Ovary (tissue), 9 donors: ENCODE data around the gene POLN. TPM values are rescaled to one million over a fixed set of nuclear protein-coding genes. Genes with fewer than 3 reads are reported as not detected.
A peak's percentile ranks its signal among the peaks of the same experiment; 100 is the strongest.

ENCODE experiments used
- DNase-seq, 5 donors: peaks; one replicate each; pipeline ENCODE4 v3.0.0-alpha.2; 2019 to 2020
- H3K27ac ChIP-seq, 2 donors: fragments of 200-600 bp; one replicate each; pipeline versions ENCODE4 v1.5.1 to v1.8.0; 2019 to 2022
- H3K27me3 ChIP-seq: fragments of 200-600 bp; one replicate; pipeline ENCODE4 v1.8.0; 2022
- H3K36me3 ChIP-seq: fragments of 200-600 bp; sonication (generic); one replicate; pipeline ENCODE4 v1.5.1; 2019
- H3K4me1 ChIP-seq: one replicate; pipeline ENCODE4 v1.8.1; 2013; ENCODE audit warnings: mild to moderate bottlenecking, moderate library complexity; ENCODE audit not compliant: insufficient read depth
- H3K4me3 ChIP-seq: fragments of 200-600 bp; sonication (generic); one replicate; pipeline ENCODE4 v1.5.1; 2017
- H3K9me3 ChIP-seq, 2 donors: fragments of 200-600 bp in 1 of 2; sonication (generic) in 1 of 2; one replicate each; pipeline versions ENCODE4 v1.5.1 to v1.8.1; 2013 to 2019; ENCODE audit warnings: mild to moderate bottlenecking in 1 of 2, moderate library complexity in 1 of 2
- EP300 ChIP-seq: sonication (generic); formaldehyde crosslinking; IDR thresholded peaks from one replicate; pipeline ENCODE4 v1.6.1; 2017; ENCODE audit warnings: antibody characterized with exemption
- POLR2A ChIP-seq: fragments of 450-650 bp; IDR thresholded peaks from one replicate; pipeline ENCODE4 v1.6.1; 2017; ENCODE audit warnings: antibody characterized with exemption, mild to moderate bottlenecking, moderate library complexity
- WGBS, 3 donors: extraction: QIAGEN DNeasy Blood & Tissue Kit in 1 of 3; methylation state at CpG; one replicate each; pipeline versions ENCODE4 v1.1.5 to v1.1.7; 2013 to 2017; 5-methylcytosine and 5-hydroxymethylcytosine counted together
- intact Hi-C, 4 donors: fragments of 100-400 bp; cut with DNase I; formaldehyde crosslinking; loops; one replicate each; pipeline versions ENCODE4 v1.11.0 to v1.15.1; 2022 to 2023
- polyA plus RNA-seq, 2 donors: library from polyadenylated mRNA; stranded (reverse); fragments of 200-250 nt in 1 of 2; fragments of 350-450 nt in 1 of 2; fragmentation: Illumina TruSeq in 1 of 2; extraction: RNeasy Lipid Tissue Mini Kit (QIAGEN cat#74804) in 1 of 2; gene quantifications; one replicate each; pipeline ENCODE4 v1.2.3, GENCODE V29; 2013 to 2014
- total RNA-seq, 7 donors: library from RNA; depleted of rRNA in 2 of 7; stranded (reverse); fragments of >200 nt in 2 of 7; fragmentation: NEBNext Ultra II Directional in 3 of 7; extraction: Animal tissue kit (Norgen Biotek cat#: 25700) in 3 of 7; gene quantifications; one replicate each; pipeline versions ENCODE4 v1.1.0 to v1.2.4, GENCODE V29; 2016 to 2023
- TF ChIP-seq, protein P1 (sequence below), 3 donors: fragments of 450-650 bp in 2 of 3; fragments of 200-600 bp in 1 of 3; IDR thresholded peaks; one replicate each; pipeline versions ENCODE4 v1.5.1 to v1.8.0; 2016 to 2022; ENCODE audit warnings: antibody characterized with exemption in 3 of 3, mild to moderate bottlenecking in 1 of 3
- donor health status: DM: no; HTN: no; CAD: no; lungs with moderate emphysema.
- donor health status: DM: no; HTN: no; CAD: no.
- donor health status: Bipolar disorder and iron deficiency.
- donor health status: DM: yes; HTN: yes; CAD: no.
- donor health status: DM: no; HTN: no; CAD: no.
- donor health status: DM: yes; HTN: yes; CAD: no.

The POLN gene
- total and polyA plus RNA-seq, 9 donors = 0.95 to 11.4 (median 3.1) TPM

DNA sequence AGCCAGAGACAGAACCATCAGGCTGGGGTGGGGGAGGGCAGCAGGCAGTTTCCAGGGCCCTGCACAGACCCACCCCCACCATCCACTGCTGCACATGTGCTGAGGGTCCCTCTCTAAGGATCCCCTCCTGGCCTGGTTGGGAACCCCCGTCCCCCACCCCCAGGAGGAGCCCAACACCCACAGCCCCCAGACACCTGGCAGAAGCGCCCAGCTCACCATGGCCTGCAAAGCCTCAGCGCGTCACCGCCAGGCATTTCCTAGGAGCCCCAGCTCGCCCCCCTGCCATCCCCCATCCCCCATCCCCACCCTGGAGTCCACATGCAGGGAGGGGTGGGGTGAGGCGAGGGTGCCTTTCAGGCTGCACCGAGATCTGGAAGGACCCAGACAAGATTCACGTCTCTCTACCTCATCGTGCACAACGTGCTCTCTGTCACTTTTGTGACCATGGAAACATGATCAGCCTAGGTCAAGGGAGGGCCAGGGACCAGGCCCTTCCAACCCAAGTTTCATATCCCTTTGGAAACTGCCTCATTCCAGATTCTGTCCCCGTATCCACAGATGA, 10.7 kb upstream of the POLN start:
- 84 to 86% (median 86%) methylated on average over 11 to 12 of the region's 12 CpGs for WGBS, 3 donors
- intact Hi-C loops = loop anchor here in 1 of 4 donors (10.0 kb wide), 1 partner anchor 282 kb away; the partner anchor contains the start of gene FAM193A
- TF ChIP-seq, protein P1, sequence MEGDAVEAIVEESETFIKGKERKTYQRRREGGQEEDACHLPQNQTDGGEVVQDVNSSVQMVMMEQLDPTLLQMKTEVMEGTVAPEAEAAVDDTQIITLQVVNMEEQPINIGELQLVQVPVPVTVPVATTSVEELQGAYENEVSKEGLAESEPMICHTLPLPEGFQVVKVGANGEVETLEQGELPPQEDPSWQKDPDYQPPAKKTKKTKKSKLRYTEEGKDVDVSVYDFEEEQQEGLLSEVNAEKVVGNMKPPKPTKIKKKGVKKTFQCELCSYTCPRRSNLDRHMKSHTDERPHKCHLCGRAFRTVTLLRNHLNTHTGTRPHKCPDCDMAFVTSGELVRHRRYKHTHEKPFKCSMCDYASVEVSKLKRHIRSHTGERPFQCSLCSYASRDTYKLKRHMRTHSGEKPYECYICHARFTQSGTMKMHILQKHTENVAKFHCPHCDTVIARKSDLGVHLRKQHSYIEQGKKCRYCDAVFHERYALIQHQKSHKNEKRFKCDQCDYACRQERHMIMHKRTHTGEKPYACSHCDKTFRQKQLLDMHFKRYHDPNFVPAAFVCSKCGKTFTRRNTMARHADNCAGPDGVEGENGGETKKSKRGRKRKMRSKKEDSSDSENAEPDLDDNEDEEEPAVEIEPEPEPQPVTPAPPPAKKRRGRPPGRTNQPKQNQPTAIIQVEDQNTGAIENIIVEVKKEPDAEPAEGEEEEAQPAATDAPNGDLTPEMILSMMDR (IDR thresholded peaks at IDR 0.05) = no peak
- no peak for TF ChIP-seq EP300
- no peak for TF ChIP-seq POLR2A
- no peak overlapping the region for H3K4me3 ChIP-seq
- no peaks in the 10 kb centered on the region for H3K27me3 ChIP-seq
- H3K4me1 ChIP-seq = peaks cover 16% of the 10 kb centered on the region
- peak in 1 of 5 donors; percentile 6 for DNase-seq
- no peaks in the 10 kb centered on the region for H3K9me3 ChIP-seq
- H3K36me3 ChIP-seq = no peaks in the 10 kb centered on the region
- no peak overlapping the region for H3K27ac ChIP-seq

DNA sequence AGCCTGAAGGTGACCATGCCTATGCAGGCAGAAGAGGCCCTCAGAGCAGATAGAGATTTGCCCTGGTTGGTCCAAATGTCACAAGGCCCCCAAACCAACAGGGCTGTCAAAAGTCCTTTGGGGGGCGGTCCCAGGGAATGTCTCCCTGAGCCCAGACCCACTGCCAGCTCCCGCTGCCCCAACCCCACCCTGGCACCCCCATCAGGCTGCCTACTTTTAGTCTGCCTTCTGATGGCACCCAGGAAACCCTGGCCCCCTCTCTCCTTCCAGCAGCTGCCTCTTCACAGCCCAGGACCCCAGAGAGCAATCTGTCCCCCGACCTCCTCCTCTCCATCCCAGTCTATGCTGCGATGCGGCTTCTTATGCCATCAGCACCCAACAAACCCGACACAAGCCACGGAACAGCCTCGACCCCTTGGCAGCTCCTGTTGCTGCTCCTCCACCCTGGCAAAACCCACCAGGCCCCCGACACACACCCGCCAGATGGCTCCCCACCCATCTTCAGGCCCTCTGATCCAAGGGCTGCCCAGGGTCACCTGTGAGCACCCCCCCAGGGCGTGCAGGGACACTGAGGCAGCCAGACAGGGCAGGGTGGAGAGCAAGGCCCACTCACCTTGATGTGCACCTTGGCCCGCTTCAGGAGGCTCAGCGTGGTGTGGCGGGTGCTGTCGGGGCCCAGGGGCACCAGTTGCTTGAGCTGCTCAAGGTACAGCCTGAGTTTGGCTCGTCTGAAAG, 10.0 kb upstream of the POLN start:
- peak in 3 of 5 donors; percentile 14 to 30 (median 20) for DNase-seq
- H3K9me3 ChIP-seq = no peaks in the 10 kb centered on the region
- H3K4me1 ChIP-seq = peaks cover 14% of the 10 kb centered on the region
- no peaks in the 10 kb centered on the region for H3K36me3 ChIP-seq
- intact Hi-C loops = loop anchor here in 1 of 4 donors (10.0 kb wide), 1 partner anchor 283 kb away; the partner anchor contains the start of gene FAM193A
- no peaks in the 10 kb centered on the region for H3K27me3 ChIP-seq
- no peak overlapping the region for H3K27ac ChIP-seq
- TF ChIP-seq EP300 (no peak), POLR2A (no peak)
- TF ChIP-seq, protein P1 (IDR thresholded peaks at IDR 0.05) = no peak
- WGBS, 3 donors = 91 to 94% (median 92%) methylated on average over 11 to 16 of the region's 16 CpGs
- no peak overlapping the region for H3K4me3 ChIP-seq

DNA sequence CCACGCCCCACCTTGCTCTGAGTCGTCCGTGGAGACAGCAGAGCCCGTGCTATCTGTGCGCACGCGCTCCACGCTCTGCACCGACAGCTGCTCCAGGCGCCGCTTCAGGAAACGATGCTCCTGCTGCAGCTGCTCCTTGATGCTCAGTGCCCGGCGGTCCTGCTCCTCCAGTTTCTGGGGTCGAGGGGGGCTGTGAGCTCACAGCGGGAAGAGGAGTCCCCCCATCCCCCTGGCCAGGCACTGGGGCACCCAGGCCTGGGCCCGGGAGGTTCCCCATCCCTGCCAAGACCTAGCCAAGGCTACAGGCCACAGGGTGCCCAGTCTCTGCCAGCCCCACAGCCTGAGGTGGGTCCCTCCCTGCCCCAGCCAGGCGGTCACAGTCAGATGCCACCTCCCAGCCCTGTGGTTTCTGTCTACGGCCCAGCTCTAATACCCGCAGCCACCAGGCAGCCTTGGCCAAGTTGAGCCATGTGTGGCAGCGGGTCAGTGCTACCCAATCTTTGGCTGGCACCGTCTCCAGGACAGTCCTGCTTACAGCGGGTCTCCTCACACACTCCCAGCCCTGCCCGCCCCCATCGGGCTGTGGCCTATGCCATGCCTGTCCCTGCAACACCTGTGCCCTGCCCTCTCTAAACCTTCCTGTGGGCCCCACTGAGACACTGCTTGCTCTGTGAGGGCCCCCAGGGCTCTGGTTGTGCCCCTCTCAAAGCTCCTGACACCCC, 9.3 kb upstream of the POLN start:
- TF ChIP-seq, protein P1 (IDR thresholded peaks at IDR 0.05) = no peak
- no peak for TF ChIP-seq EP300
- no peak for TF ChIP-seq POLR2A
- H3K27me3 ChIP-seq = no peaks in the 10 kb centered on the region
- peak in 2 of 5 donors; percentile 7 to 17 for DNase-seq
- no peak overlapping the region for H3K4me3 ChIP-seq
- 83 to 90% (median 86%) methylated on average over 24 to 25 of the region's 25 CpGs for WGBS, 3 donors
- no peaks in the 10 kb centered on the region for H3K36me3 ChIP-seq
- intact Hi-C loops = loop anchor here in 1 of 4 donors (10.0 kb wide), 1 partner anchor 284 kb away; the partner anchor contains the start of gene FAM193A
- H3K9me3 ChIP-seq = no peaks in the 10 kb centered on the region
- no peak overlapping the region for H3K27ac ChIP-seq
- H3K4me1 ChIP-seq = peaks cover 8% of the 10 kb centered on the region

DNA sequence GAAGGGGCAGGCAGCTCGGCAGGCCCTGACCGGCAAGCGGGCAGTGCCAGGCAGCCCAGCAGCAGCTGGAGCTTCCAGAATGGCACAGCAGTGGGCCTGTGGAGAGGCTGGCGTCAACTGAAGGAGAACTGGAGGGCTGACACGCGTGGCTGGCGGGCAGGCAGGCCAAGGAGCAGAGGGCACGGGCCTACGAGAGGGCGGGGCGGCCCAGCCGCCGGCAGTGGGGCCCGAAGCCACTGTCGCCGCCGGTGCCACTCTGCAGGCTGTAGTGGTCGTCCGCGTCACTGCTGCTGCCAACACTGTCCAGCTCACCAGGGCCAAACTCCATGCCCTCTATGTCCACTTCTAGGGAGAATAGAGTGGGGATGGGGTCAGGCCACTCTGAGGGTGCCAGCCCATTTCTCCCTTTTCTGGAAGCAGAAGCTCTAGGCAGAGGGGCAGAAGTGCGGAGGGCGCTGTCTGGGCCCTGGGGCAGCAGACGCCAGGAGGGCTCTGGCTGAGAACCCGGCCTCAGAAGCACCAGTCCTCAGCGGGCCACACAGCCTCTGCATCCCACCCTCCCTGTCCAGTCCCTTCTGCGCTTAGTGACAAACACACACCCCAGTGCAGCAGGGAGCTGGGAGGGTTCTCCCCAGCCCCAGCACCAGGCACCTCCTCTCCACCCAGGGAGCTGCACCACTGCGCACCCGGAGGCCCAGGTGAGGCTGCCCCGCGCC, 8.6 kb upstream of the POLN start:
- Histone ChIP-seq H3K4me3 (no peak overlapping the region), H3K27me3 (no peaks in the 10 kb centered on the region), H3K9me3 (no peaks in the 10 kb centered on the region), H3K4me1 (peaks cover 6% of the 10 kb centered on the region), H3K27ac (no peak overlapping the region), H3K36me3 (no peaks in the 10 kb centered on the region)
- peak in 1 of 5 donors; percentile 26 for DNase-seq
- 89 to 93% (median 89%) methylated on average over 30 of the region's 30 CpGs for WGBS, 3 donors
- intact Hi-C loops = loop anchor here in 1 of 4 donors (10.0 kb wide), 1 partner anchor 284 kb away; the partner anchor contains the start of gene FAM193A
- TF ChIP-seq POLR2A = no peak
- TF ChIP-seq, protein P1 (IDR thresholded peaks at IDR 0.05) = no peak
- no peak for TF ChIP-seq EP300
